ENCODE results near the gene LNX2. TPM values are rescaled to one million over a fixed set of nuclear protein-coding genes. Genes with fewer than 3 reads are reported as not detected.

The LNX2 gene
- total RNA-seq, 2 experiments from 2014 or later = 4.5 to 4.6 TPM

DNA sequence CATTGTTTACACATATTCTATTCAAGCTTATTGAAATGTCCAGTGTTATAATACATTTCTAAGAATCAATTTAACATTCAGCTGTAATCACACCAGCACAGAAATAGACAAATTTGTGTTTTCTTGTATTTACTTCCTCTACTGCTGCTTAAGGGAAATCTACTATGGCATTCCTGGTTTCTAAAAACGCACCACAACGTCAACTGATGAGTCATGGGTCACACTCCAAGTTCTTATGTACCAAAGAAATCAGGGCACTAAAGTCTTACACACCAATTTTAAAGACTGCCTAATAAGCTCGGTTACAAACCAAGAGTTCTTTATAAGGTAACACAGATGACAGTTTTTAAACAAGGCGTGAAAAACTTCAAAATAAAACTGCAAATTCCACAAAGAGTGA lies 13.2 kb downstream of the LNX2 start:
- Mint-ChIP-seq H3K27ac (no peak overlapping the region), H3K4me3 (no peak overlapping the region), H3K4me1 (ENCODE audit: low read depth) (peaks cover 28% of the 10 kb centered on the region), H3K36me3 (ENCODE audit: low read depth) (peaks cover 3% of the 10 kb centered on the region), H3K27me3 (no peaks in the 10 kb centered on the region), H3K9me3 (no peaks in the 10 kb centered on the region)
- TF ChIP-seq, protein P1, sequence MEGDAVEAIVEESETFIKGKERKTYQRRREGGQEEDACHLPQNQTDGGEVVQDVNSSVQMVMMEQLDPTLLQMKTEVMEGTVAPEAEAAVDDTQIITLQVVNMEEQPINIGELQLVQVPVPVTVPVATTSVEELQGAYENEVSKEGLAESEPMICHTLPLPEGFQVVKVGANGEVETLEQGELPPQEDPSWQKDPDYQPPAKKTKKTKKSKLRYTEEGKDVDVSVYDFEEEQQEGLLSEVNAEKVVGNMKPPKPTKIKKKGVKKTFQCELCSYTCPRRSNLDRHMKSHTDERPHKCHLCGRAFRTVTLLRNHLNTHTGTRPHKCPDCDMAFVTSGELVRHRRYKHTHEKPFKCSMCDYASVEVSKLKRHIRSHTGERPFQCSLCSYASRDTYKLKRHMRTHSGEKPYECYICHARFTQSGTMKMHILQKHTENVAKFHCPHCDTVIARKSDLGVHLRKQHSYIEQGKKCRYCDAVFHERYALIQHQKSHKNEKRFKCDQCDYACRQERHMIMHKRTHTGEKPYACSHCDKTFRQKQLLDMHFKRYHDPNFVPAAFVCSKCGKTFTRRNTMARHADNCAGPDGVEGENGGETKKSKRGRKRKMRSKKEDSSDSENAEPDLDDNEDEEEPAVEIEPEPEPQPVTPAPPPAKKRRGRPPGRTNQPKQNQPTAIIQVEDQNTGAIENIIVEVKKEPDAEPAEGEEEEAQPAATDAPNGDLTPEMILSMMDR (IDR thresholded peaks at IDR 0.05) = no peak
- ChIA-PET POLR2A (interaction anchor here (1.3 to 2.1 kb wide), 2 partner anchors 14 to 68 kb away, joined by 3 to 7 read pairs; partner anchors contain the start of genes LNX2 and POLR1D), CTCF (interaction anchor here (1.2 to 1.6 kb wide), 3 partner anchors 9 to 245 kb away, joined by 3 to 5 read pairs (median 3); partner anchors contain the start of gene POLR1D)
- intact Hi-C loops (cut with micrococcal nuclease) = no loop called here
- DNase-seq (no peak), ATAC-seq (no peak)

GRCh38 chr13:27605610-27606200 lies 14.6 kb downstream of the LNX2 start:
- ChIA-PET CTCF (interaction anchor here (1.1 to 1.6 kb wide), 2 partner anchors 221 to 244 kb away, joined by 4 to 5 read pairs; no protein-coding TSS in a partner anchor), POLR2A (interaction anchor here (1.1 kb wide), 1 partner anchor 16 kb away, joined by 4 read pairs; the partner anchor contains the start of gene POLR1D)
- Mint-ChIP-seq H3K4me1 (ENCODE audit: low read depth) (peaks cover 25% of the 10 kb centered on the region), H3K27me3 (no peaks in the 10 kb centered on the region), H3K4me3 (no peak overlapping the region), H3K36me3 (ENCODE audit: low read depth) (peaks cover 3% of the 10 kb centered on the region), H3K9me3 (no peaks in the 10 kb centered on the region), H3K27ac (no peak overlapping the region)
- intact Hi-C loops (cut with micrococcal nuclease) = no loop called here
- ATAC-seq = no peak
- TF ChIP-seq, protein P1 (IDR thresholded peaks at IDR 0.05) = no peak
- no peak for DNase-seq

DNA sequence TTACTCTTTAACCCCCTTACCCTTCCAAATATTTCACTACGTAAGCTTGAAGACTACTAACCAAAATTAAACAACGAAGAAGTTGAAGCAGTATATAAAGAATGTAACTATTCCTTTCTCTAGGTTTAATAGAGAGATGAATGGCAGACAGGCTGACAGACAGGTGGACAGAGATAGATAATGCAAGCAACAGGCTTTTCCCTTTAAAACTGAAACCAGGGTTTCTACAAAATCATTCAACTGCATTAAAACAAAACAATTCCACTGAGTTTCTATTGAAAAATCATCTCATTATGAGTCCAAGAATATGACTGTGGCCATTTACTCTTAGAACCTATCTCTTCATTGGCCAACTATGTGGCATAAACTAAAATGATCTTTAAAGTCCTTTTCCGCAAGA lies 15.2 kb downstream of the LNX2 start:
- peaks cover 3% of the 10 kb centered on the region for H3K36me3 Mint-ChIP-seq (ENCODE audit: low read depth)
- ChIA-PET POLR2A (interaction anchor here (1.1 kb wide), 1 partner anchor 16 kb away, joined by 4 read pairs; the partner anchor contains the start of gene POLR1D), CTCF (interaction anchor here (1.1 kb wide), 1 partner anchor 221 kb away, joined by 4 read pairs; no protein-coding TSS in a partner anchor)
- no peak overlapping the region for H3K27ac Mint-ChIP-seq
- no peak for DNase-seq
- H3K4me3 Mint-ChIP-seq = no peak overlapping the region
- H3K9me3 Mint-ChIP-seq = no peaks in the 10 kb centered on the region
- ATAC-seq = no peak
- peaks cover 23% of the 10 kb centered on the region for H3K4me1 Mint-ChIP-seq (ENCODE audit: low read depth)
- intact Hi-C loops (cut with micrococcal nuclease) = no loop called here
- no peaks in the 10 kb centered on the region for H3K27me3 Mint-ChIP-seq
- TF ChIP-seq, protein P1 (IDR thresholded peaks at IDR 0.05) = no peak

DNA sequence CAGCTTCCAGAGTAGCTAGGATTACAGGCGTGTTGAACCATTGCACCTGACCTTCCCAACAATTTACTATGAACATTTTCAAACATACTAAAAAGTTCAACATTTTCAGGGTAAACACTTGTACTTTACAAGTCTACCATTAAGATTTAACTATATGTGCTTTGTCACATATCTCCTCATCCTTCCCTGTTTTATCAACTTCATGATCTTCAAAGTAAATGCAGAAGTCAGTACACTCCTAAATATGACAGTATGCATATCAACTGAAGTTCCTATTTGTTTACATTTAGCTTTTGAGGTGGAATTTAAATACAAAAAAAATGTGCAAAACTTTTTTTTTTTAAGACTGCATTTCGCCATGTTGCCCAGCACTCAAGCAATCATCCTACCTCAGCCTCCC lies 18.5 kb downstream of the LNX2 start:
- Mint-ChIP-seq H3K27me3 (no peaks in the 10 kb centered on the region), H3K9me3 (no peaks in the 10 kb centered on the region), H3K36me3 (ENCODE audit: low read depth) (peaks cover 3% of the 10 kb centered on the region), H3K4me1 (ENCODE audit: low read depth) (peaks cover 16% of the 10 kb centered on the region), H3K27ac (no peak overlapping the region), H3K4me3 (no peak overlapping the region)
- ChIA-PET CTCF (interaction anchor here (1.1 kb wide), 1 partner anchor 11 kb away, joined by 3 read pairs; no protein-coding TSS in a partner anchor), POLR2A (interaction anchor here (0.6 kb wide), 1 partner anchor 621 kb away, joined by 9 read pairs; no protein-coding TSS in a partner anchor)
- ATAC-seq (no peak), DNase-seq (no peak)
- intact Hi-C loops (cut with micrococcal nuclease) = no loop called here
- TF ChIP-seq, protein P1 (IDR thresholded peaks at IDR 0.05) = no peak

DNA sequence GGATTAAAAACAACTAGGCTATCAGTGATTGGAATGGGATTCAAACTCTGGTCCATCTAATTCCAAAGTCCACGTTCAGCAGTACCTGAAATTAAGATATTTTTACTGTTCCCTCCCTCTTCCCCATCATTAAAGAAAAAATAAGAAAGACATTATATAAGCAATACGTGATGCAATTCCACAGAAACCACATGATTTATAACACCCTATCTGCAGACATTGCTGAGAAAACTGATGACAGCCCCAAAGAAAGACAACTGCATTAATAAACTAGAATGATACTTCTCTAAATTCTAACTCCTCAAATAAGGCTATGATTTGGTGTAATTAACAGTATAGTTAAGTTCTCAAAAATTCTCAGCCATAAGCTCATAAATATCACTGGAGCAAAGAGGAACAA lies 19.1 kb downstream of the LNX2 start:
- intact Hi-C loops (cut with micrococcal nuclease) = no loop called here
- ATAC-seq (no peak), DNase-seq (no peak)
- peaks cover 16% of the 10 kb centered on the region for H3K4me1 Mint-ChIP-seq (ENCODE audit: low read depth)
- no peaks in the 10 kb centered on the region for H3K9me3 Mint-ChIP-seq
- POLR2A ChIA-PET = no interaction called here
- H3K27ac Mint-ChIP-seq = no peak overlapping the region
- TF ChIP-seq, protein P1 (IDR thresholded peaks at IDR 0.05) = no peak
- CTCF ChIA-PET = interaction anchor here (1.1 kb wide), 1 partner anchor 12 kb away, joined by 3 read pairs; no protein-coding TSS in a partner anchor
- H3K27me3 Mint-ChIP-seq = no peaks in the 10 kb centered on the region
- no peak overlapping the region for H3K4me3 Mint-ChIP-seq
- H3K36me3 Mint-ChIP-seq (ENCODE audit: low read depth) = peaks cover 3% of the 10 kb centered on the region
